H54 (cell line): ENCODE results near the gene CBX2.

Experiments
- DNase-seq: peaks from one replicate; pipeline ENCODE4 v3.0.0; 2011; ENCODE audit warnings: low spot score, mixed read lengths; ENCODE audit not compliant: insufficient read length
- FAIRE-seq: peaks from 3 replicates; lab custom pipeline; 2011; peaks lifted over from hg19 to GRCh38; lab: Jason Lieb, UNC
- POLR2A ChIP-seq: IDR thresholded peaks from 2 replicates; pipeline ENCODE4 v1.6.1; 2011; ENCODE audit warnings: low read depth, mild to moderate bottlenecking, low read length

Gene CBX2

GRCh38 chr17:79738643-79739042 is 39.3 kb upstream of the CBX2 start:
- FAIRE-seq, result no peak
- DNase-seq, result no peak
- TF ChIP-seq POLR2A, result no peak

GRCh38 chr17:79739148-79740062 is 38.5 kb upstream of the CBX2 start:
- no peak for FAIRE-seq
- no peak for TF ChIP-seq POLR2A
- DNase-seq, result peak; percentile 68

DNA sequence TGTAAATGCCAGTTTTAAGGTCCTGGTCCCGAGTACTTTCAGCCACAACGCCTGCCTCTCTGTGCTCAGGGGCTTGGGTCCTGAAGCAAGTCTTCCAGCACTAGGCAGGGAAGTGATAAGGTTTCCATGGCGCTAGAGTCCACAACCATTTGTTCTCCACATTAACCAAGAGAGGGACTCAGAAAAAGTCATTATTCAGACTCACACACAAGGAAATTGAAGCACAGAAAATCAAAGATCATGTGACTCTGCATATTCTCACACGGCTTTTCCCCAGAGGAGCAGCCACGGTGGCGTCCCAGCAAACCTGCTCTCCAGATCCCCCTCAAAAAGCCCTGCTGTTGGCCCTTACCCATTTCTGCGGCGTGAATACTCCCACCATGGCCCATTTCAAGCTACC is 37.5 kb upstream of the CBX2 start:
- no peak for DNase-seq
- FAIRE-seq, result no peak

GRCh38 chr17:79741401-79741750 is 36.6 kb upstream of the CBX2 start:
- TF ChIP-seq POLR2A, result no peak
- FAIRE-seq, result no peak
- DNase-seq, result no peak

More for the DNA sequence above, 37.5 kb upstream of the CBX2 start:
- TF ChIP-seq POLR2A, result no peak

- no peak for TF ChIP-seq POLR2A
- DNase-seq (peak; percentile 86), FAIRE-seq (no peak)
These were observed 36.0 kb upstream of the CBX2 start for GRCh38 chr17:79741751-79742588.

DNA sequence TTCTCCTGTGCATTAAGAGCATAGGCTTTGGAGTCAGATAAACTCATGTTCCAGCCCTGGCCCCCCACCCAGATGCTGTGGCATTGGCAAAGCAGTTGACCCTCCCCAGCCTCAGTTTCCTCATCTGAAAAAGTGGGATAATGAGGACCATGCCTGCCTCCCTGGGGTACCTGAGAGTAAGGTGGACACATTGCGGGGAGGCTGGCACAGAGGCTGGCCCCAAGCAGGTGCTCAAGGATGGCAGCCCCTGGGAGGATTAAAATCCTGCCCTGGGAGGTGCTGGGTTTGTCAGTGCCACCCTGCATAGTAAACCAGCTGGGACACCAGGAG is 35.4 kb upstream of the CBX2 start:
- no peak for FAIRE-seq
- TF ChIP-seq POLR2A, result no peak

DNA sequence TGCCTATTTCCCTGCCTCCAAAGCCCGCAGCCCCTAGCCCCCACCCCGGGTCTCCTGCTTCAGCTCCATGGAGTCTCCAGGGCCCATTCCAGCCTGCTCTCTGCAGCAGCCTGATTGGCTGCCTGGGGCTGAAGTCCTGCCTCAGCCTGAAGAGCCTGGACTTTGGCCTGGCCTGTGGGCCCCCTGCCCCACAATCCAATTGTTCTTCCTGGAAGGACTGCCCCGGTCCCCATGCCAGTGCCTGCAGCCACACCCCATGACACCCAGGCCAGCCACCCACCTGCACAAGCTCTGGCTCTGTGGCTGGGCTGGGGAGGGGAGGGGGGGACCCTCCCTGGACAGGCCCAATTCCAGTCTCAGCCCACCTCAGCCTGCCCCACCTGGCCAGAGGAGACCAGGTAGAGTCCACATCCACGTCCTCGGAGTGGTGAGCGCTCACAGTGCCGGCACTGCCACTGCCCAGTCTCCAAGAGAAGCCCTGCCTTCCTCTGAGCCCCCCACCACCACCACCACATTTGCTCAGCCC is 34.9 kb upstream of the CBX2 start:
- TF ChIP-seq POLR2A, result no peak
- FAIRE-seq (no peak), DNase-seq (no peak)

More for the DNA sequence above, 35.4 kb upstream of the CBX2 start:
- no peak for DNase-seq

GRCh38 chr17:79743614-79744013 is 34.3 kb upstream of the CBX2 start:
- no peak for DNase-seq
- no peak for FAIRE-seq
- no peak for TF ChIP-seq POLR2A

DNA sequence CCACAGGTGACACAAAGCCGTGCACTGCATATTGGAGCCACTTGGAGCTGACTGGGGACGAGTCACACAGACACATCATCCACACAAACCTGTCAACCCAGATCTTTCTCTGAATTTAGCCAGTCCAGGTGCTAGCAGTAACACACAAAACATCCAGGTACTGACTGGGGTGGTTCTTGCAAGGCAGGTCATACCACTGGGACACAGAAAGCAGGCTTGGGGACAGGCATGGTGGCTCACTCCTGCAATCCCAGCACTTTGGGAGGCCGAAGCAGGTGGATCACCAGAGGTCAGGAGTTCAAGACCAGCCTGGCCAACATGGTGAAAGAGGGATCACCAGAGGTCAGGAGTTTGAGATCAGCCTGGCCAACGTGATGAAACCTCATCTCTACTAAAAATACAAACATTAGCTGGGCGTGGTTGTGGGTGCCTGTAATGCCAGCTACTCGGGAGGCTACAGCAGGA is 32.3 kb upstream of the CBX2 start:
- DNase-seq (no peak), FAIRE-seq (no peak)
- no peak for TF ChIP-seq POLR2A

DNA sequence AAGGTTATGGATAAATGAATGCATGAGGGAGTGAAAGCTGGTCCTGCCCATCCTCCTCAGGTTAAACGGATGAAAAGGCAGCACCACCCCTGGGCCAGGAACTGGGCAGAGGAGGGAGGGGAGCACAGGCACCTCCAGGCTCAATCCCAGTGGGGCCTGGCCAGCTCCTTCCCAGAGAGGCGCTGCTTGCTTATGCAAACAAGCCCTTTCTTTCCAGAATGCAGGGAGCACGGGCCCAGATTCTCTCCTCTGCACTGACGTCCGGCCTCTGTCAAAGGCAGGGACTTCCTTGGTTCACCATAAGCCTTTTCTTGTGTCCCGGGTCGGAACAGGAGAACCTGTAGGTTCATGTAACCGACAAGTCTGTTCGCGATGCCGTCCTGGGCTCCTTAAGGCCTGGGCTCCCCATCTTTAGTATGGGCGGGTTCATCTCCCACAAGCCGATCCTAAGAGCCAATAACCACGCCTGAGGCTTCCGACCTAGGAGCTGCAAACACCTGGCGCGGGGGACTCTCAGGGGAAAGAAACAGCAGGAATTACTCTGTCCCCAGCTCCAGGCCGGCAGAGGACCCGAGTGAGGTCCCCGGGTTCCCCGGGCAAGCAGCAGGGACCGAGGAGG is 30.9 kb upstream of the CBX2 start:
- no peak for FAIRE-seq
- no peak for DNase-seq
- no peak for TF ChIP-seq POLR2A

- FAIRE-seq (no peak), DNase-seq (no peak)
- TF ChIP-seq POLR2A, result no peak
These were observed 30.2 kb upstream of the CBX2 start for GRCh38 chr17:79747508-79748294.

DNA sequence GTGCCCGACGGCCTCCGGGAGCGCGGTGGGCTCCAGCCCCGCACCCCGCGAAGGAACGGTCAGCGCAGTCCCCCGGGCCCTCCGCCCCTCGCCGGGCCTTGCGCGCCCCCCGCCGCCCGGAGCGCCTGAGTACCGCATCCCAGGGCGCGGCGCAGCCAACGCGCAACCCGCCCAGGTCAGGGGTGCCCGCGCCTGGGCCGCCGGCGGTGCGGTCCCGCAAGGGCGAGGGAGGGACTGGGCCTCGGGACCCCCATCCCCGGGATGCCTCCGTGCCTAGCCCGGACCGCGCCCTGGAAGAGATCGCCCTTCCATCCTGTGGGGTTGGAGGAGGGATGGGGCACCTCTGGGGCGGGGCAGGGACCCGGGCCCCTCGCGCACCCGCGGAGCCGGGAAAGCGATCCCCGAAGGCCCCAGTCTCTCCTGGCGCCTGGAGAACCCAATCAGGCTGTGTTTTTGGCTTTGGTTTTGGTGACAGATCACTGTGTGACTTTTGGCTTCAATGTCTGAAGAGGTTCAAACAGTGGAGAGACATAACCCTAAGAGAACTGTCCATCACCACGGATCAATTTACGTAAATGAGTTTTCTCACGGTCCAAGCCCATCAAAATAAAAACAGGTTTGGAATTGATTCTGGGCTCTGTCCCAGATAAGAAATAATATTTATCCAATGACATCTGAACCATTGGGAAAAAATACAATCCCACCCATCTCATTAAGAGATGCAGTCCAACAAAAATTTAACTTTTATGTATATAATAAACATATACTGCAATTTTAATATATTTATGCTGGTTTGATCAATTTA is 29.5 kb upstream of the CBX2 start:
- FAIRE-seq (no peak), DNase-seq (no peak)
- no peak for TF ChIP-seq POLR2A

- no peak for TF ChIP-seq POLR2A
- DNase-seq (peak; percentile 69), FAIRE-seq (no peak)
These were observed 28.7 kb upstream of the CBX2 start for GRCh38 chr17:79749156-79749815.
